Large intestine (tissue), 3 donors: ENCODE data around the gene SMAD4. TPM values are rescaled to one million over a fixed set of nuclear protein-coding genes. Genes with fewer than 3 reads are reported as not detected.
"Not testable (repeated sequence)": the region's sequence is repeated elsewhere in the genome, so short reads cannot be mapped to it uniquely, and the experiment has no call there.

ENCODE experiments used
- DNase-seq, 2 donors: peaks; one replicate each; pipeline versions ENCODE4 v3.0.0 to v3.0.0-alpha.2; 2013
- H3K27ac ChIP-seq: one replicate; pipeline ENCODE4 v1.5.1; 2013; ENCODE audit warnings: low read length
- H3K27me3 ChIP-seq: 2 replicates; pipeline ENCODE4 v1.6.1; 2013; ENCODE audit warnings: low read length; ENCODE audit not compliant: control insufficient read depth, insufficient read depth
- H3K36me3 ChIP-seq: 2 replicates; pipeline ENCODE4 v1.6.1; 2013; ENCODE audit warnings: low read length; ENCODE audit not compliant: control insufficient read depth, insufficient read depth
- H3K4me1 ChIP-seq: one replicate; pipeline ENCODE4 v1.6.1; 2013; ENCODE audit warnings: low read length; ENCODE audit not compliant: control insufficient read depth, insufficient read depth
- H3K4me3 ChIP-seq: one replicate; pipeline ENCODE4 v1.5.1; 2013; ENCODE audit warnings: low read length
- H3K9me3 ChIP-seq: one replicate; pipeline ENCODE4 v1.6.1; 2013; ENCODE audit warnings: mild to moderate bottlenecking, low read depth, low read length, moderate library complexity; ENCODE audit not compliant: control insufficient read depth
- WGBS: methylation state at CpG from one replicate; pipeline ENCODE4 v1.1.5; 2013; ENCODE audit warnings: low lambda C conversion rate; ENCODE audit not compliant: insufficient coverage; 5-methylcytosine and 5-hydroxymethylcytosine counted together
- polyA plus RNA-seq: library from polyadenylated mRNA; unstranded; fragments of 120-200 nt; gene quantifications from one replicate; pipeline ENCODE4 v1.2.1, GENCODE V29; 2013

SMAD4 gene
- polyA plus RNA-seq, 1 donor: 94.0 TPM

DNA sequence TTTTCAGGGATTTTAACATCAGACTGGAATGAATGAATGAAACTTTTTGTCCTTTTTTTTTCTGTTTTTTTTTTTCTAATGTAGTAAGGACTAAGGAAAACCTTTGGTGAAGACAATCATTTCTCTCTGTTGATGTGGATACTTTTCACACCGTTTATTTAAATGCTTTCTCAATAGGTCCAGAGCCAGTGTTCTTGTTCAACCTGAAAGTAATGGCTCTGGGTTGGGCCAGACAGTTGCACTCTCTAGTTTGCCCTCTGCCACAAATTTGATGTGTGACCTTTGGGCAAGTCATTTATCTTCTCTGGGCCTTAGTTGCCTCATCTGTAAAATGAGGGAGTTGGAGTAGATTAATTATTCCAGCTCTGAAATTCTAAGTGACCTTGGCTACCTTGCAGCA is 53.4 kb downstream of the SMAD4 start:
- Histone ChIP-seq H3K27me3 (no peaks in the 10 kb centered on the region), H3K4me3 (no peak overlapping the region), H3K4me1 (no peaks in the 10 kb centered on the region), H3K9me3 (peaks cover 5% of the 10 kb centered on the region), H3K36me3 (peaks cover 39% of the 10 kb centered on the region), H3K27ac (no peak overlapping the region)
- WGBS: no CpG with 5 or more reads among the region's 1 CpG
- DNase-seq: no peak

DNA sequence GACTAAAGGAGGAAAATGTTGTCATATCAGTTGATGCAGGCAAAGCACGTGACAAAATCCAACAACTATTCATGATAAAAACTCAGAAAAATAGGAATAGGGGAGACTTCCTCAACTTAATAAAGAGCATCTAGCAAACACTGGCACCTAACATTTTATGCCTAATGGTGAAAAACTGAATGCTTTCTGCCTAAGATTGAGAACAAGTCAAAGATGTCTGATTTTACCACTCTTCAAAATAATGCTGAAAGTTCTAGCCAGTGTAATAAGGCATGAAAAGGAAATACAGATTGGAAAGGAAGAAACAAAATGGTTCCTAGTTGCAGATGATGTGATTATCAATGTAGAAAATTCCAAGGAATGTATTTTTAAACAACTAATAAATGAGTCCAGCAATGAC is 58.4 kb downstream of the SMAD4 start:
- no peaks in the 10 kb centered on the region for H3K27me3 ChIP-seq
- WGBS: no CpG with 5 or more reads among the region's 1 CpG
- H3K36me3 ChIP-seq: peaks cover 18% of the 10 kb centered on the region
- DNase-seq: no peak
- H3K9me3 ChIP-seq: peaks cover 9% of the 10 kb centered on the region
- H3K27ac ChIP-seq: no peak overlapping the region
- no peak overlapping the region for H3K4me3 ChIP-seq
- no peaks in the 10 kb centered on the region for H3K4me1 ChIP-seq

DNA sequence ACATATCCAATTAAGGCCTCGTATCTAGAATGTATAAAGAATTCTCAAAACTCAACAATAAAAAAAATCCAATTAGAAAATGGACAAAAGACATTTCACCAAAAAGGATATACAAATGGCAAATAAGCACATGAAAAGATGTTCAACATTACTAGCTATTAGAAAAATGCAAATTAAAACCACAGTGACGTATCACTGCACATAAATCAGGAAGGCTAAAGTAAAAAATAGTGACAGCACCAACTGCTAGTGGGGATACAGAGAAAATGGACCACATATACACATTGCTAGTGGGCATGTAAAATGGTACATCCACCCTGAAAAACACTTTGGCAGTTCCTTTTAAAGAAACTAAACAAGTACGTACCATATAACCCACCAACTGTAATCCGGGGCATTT is 59.7 kb downstream of the SMAD4 start:
- Histone ChIP-seq H3K36me3 (peaks cover 10% of the 10 kb centered on the region), H3K9me3 (peaks cover 9% of the 10 kb centered on the region), H3K27ac (no peak overlapping the region), H3K4me3 (no peak overlapping the region), H3K27me3 (no peaks in the 10 kb centered on the region), H3K4me1 (no peaks in the 10 kb centered on the region)
- 96% methylated on average over 3 of the region's 4 CpGs for WGBS
- no peak for DNase-seq

DNA sequence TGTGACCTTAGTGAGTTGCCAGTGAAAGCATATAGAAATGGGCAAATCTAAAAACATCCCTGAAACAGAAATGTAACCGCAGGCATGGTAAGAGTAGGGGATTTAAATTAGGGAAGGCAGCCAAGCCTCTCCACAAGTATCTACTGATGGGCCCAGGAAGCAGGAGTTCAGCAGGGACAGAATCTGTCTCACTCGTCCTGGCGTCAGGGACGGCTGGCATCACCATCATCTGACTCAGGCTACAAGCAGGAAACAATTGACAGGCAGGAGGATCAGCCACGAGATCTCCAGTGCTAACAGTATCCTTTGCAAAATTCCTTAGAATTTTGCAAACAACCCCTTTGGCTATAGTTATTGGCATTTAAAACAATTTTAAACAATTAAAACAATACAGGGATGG is 61.3 kb downstream of the SMAD4 start:
- DNase-seq: no peak
- H3K9me3 ChIP-seq: peaks cover 9% of the 10 kb centered on the region
- H3K36me3 ChIP-seq: no peaks in the 10 kb centered on the region
- no peaks in the 10 kb centered on the region for H3K27me3 ChIP-seq
- H3K4me3 ChIP-seq: no peak overlapping the region
- H3K27ac ChIP-seq: no peak overlapping the region
- H3K4me1 ChIP-seq: no peaks in the 10 kb centered on the region
- 80% methylated on average over 1 of the region's 5 CpGs for WGBS

DNA sequence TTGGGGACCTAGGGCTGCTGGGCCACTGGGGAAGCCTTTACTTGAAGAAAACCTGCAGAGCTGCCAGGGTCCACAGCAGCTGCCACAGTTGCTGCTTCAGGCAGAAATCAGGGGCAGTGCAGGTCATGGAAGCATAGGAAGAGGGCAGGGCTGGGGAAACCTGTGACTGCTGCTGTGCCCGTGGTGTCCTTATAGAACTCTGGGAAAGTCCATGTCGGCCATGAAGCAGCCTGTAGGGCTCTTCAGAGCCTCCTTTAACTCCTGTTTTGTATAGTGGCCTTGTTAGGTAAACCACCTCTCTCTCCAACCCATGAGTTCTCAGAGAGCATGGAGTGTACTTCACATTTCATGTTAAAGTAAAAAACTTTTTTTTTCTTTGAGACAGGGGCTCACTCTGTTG is 62.1 kb downstream of the SMAD4 start:
- no peaks in the 10 kb centered on the region for H3K4me1 ChIP-seq
- H3K36me3 ChIP-seq: no peaks in the 10 kb centered on the region
- peaks cover 8% of the 10 kb centered on the region for H3K9me3 ChIP-seq
- H3K27ac ChIP-seq: no peak overlapping the region
- H3K4me3 ChIP-seq: no peak overlapping the region
- no peak for DNase-seq
- H3K27me3 ChIP-seq: no peaks in the 10 kb centered on the region
- WGBS: no CpG with 5 or more reads among the region's 2 CpGs

DNA sequence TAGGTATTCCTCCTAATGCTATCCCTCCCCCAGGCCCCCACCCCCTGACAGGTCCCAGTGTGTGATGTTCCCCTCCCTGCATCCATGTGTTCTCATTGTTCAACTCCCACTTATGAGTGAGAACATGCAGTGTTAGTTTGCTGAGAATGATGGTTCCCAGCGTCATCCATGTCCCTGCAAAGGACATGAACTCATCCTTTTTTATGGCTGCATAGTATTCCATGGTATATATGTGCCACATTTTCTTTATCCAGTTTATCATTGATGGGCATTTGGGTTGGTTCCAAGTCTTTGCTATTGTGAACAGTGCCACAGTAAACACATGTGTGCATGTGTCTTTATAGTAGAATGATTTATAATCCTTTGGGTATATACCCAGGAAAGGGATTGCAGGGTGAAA is 63.0 kb downstream of the SMAD4 start:
- H3K36me3 ChIP-seq, H3K27ac ChIP-seq, H3K9me3 ChIP-seq, H3K4me3 ChIP-seq, H3K4me1 ChIP-seq, DNase-seq, H3K27me3 ChIP-seq: not testable (repeated sequence)
- WGBS: no CpG with 5 or more reads among the region's 1 CpG

DNA sequence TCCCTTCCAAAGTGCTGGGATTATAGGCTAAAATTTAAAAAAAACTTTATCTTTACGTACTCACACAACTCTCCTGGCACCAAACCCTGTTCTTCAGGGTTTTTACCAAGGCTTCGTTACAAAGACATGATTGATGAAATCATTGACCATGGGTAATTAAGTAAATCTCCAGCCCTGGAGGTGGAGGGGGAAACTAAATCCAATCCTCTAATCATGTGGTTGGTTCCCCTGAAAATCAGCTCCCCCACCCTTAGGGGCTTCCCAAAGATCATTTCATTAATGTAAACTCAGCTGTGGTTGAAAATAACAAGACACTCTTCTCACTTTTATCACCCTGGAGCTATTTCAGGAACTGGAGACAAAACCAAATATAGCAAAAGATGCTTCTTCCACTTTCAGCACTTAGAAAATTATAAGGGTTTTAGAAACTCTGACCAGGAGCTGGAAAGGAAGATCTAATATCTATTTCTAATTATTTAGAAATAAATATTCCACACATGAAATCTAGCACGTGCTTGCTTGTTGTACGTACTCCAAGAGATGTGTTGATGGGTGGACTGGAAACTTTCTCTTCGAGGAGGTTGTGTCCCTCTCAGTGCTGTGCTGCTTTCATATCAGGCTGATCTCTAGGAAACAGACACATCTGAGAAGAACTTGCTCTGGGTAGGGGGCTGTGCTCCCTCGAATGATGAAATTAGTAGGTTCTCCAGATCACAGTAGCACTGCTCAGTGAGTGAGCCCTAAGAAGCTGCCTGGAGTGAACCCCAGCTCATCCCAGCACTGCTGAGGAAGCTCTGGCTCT is 67.2 kb downstream of the SMAD4 start:
- no peak for DNase-seq
- 72% methylated on average over 2 of the region's 6 CpGs for WGBS
- H3K36me3 ChIP-seq: no peaks in the 10 kb centered on the region
- H3K9me3 ChIP-seq: no peaks in the 10 kb centered on the region
- H3K27ac ChIP-seq: no peak overlapping the region
- H3K4me3 ChIP-seq: no peak overlapping the region
- H3K4me1 ChIP-seq: no peaks in the 10 kb centered on the region
- no peaks in the 10 kb centered on the region for H3K27me3 ChIP-seq

DNA sequence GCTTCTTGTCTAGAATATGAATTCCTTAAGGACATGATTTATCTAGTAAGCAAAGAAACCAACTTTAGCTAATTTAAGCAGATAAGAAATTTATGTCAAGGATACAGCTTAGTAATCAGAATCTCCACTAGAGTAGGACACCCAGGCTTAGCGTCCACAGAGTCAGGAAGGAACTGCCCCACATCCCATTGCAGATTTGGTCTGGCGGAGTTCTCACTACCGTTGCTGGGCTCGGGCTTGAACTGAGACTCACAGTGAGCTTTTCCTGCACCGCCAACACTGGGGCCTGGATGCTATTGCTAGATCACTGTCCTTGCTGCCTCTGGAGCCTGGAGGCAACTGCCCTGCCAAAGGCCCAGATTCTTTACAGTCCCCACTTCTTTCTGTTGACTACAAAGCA is 68.1 kb downstream of the SMAD4 start:
- Histone ChIP-seq H3K4me3 (no peak overlapping the region), H3K27me3 (no peaks in the 10 kb centered on the region), H3K4me1 (no peaks in the 10 kb centered on the region), H3K36me3 (no peaks in the 10 kb centered on the region), H3K27ac (no peak overlapping the region), H3K9me3 (no peaks in the 10 kb centered on the region)
- WGBS: 80% methylated on average over 1 of the region's 5 CpGs
- no peak for DNase-seq

DNA sequence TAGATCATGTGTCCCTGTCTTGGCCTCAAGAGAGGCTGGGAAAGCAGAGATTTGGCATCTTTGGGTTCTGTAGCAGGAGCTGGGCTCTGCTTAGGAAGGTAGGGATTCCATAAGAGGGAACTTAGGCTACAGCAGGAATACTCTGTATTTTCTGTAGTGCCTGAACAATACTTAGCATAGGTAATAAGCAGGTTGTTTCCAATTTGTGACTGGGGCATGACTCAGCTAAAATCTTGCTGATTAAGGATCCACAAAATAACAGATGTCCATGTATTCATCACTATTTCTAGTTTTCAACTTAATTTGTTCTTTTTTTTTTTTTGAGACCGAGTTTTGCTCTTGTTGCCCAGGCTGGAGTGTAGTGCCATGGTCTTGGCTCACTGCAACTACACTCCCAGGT is 68.5 kb downstream of the SMAD4 start:
- H3K36me3 ChIP-seq: no peaks in the 10 kb centered on the region
- whole genome bisulfite sequencing: no CpG with 5 or more reads among the region's 1 CpG

DNA sequence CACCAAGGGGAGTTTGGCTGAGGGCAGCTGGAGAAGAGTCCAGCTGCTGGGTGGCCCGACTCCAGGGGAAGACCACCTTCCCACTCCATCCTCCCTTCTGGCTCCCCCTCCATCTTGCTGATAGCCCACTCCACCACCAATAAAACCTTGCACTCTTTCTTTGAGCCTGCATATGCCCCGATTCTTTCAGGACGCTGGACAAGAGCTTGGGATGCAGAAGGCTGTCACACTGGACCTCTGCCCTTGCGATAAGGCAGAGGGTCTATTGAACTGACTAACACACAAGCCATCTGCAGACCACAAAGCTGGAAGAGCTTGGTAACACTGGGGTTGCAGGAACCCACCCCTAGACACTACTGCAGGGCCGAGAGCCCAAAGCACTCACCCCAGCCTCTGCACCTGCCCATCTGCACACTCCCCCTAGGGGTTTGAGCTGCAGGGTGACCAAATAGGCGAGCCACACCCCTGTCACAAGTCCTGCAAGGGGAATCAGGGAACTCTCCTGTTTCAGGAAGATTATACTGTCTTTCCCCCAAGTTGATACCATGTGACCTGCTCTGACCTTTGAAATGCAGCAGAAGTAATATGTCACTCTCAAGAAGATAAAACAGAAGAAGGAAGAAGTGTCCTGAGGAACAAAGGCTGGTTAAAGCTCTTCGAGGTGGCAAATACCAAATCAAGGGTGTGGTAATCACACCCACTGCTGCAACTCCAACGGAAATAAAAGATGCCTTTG is 70.5 kb downstream of the SMAD4 start:
- H3K9me3 ChIP-seq: no peaks in the 10 kb centered on the region
- no peak overlapping the region for H3K27ac ChIP-seq
- no peak overlapping the region for H3K4me3 ChIP-seq
- H3K36me3 ChIP-seq: no peaks in the 10 kb centered on the region
- H3K27me3 ChIP-seq: no peaks in the 10 kb centered on the region
- peak in 1 of 2 donors; percentile 21 for DNase-seq
- WGBS: no CpG with 5 or more reads among the region's 8 CpGs
- no peaks in the 10 kb centered on the region for H3K4me1 ChIP-seq

More for the DNA sequence above, 68.5 kb downstream of the SMAD4 start:
- Histone ChIP-seq H3K4me3 (no peak overlapping the region), H3K27me3 (no peaks in the 10 kb centered on the region), H3K27ac (no peak overlapping the region), H3K4me1 (no peaks in the 10 kb centered on the region), H3K9me3 (no peaks in the 10 kb centered on the region)
- no peak for DNase-seq
